HG03196 (cell line): ENCODE measurements around the gene RPS8.
"Not testable (repeated sequence)": the region's sequence is repeated elsewhere in the genome, so short reads cannot be mapped to it uniquely, and the experiment has no call there.

Experiments used
- ATAC-seq: cut with Tn5 transposase; IDR thresholded peaks from one replicate; pipeline ENCODE4 v1.9.1; 2021; ENCODE audit not compliant: unreplicated experiment

The RPS8 gene

GRCh38 chr1:44780583-44781121 is 5.3 kb downstream of the RPS8 start:
- no peak for ATAC-seq

GRCh38 chr1:44783697-44784093 is 8.4 kb downstream of the RPS8 start:
- no peak for ATAC-seq

GRCh38 chr1:44784094-44785028 is 9.0 kb downstream of the RPS8 start:
- no peak for ATAC-seq

GRCh38 chr1:44785029-44785380 is 9.7 kb downstream of the RPS8 start:
- no peak for ATAC-seq

GRCh38 chr1:44785501-44786137 is 10.3 kb downstream of the RPS8 start:
- ATAC-seq, result no peak

GRCh38 chr1:44786138-44786840 is 10.9 kb downstream of the RPS8 start:
- ATAC-seq, result no peak

GRCh38 chr1:44786841-44787426 is 11.6 kb downstream of the RPS8 start:
- ATAC-seq, result no peak

- ATAC-seq, result no peak
Measured at GRCh38 chr1:44787506-44787905, 12.2 kb downstream of the RPS8 start.

GRCh38 chr1:44788120-44788860 is 12.9 kb downstream of the RPS8 start, which contains the start of gene BEST4:
Gene BEST4, minus strand, starts transcription at chr1:44788170. Its CDS starts 465 bp downstream, at chr1:44787705.
- no peak for ATAC-seq

GRCh38 chr1:44790968-44791801 is 15.8 kb downstream of the RPS8 start:
- no peak for ATAC-seq

GRCh38 chr1:44792736-44793502 is 17.6 kb downstream of the RPS8 start:
- no peak for ATAC-seq

- ATAC-seq, result not testable (repeated sequence)
Measured at GRCh38 chr1:44797886-44798285, 22.5 kb downstream of the RPS8 start.

- ATAC-seq, result no peak
Measured at GRCh38 chr1:44798481-44799365, 23.4 kb downstream of the RPS8 start.

GRCh38 chr1:44799770-44800584 is 24.6 kb downstream of the RPS8 start, which contains the start of gene PLK3:
Gene PLK3, plus strand, starts transcription at chr1:44800377. Its CDS starts 87 bp downstream, at chr1:44800464.
- ATAC-seq, result peak; percentile 85

GRCh38 chr1:44801491-44802305 is 26.4 kb downstream of the RPS8 start:
- no peak for ATAC-seq
